ENCODE results near the gene TTLL6. TPM values are rescaled to one million over a fixed set of nuclear protein-coding genes. Genes with fewer than 3 reads are reported as not detected.

Gene TTLL6
- total and polyA plus RNA-seq, 2 of the 8 experiments (the other 6 are each of a cell fraction or from before 2014, with no cell fraction given) = 2.6 to 4.3 TPM

DNA sequence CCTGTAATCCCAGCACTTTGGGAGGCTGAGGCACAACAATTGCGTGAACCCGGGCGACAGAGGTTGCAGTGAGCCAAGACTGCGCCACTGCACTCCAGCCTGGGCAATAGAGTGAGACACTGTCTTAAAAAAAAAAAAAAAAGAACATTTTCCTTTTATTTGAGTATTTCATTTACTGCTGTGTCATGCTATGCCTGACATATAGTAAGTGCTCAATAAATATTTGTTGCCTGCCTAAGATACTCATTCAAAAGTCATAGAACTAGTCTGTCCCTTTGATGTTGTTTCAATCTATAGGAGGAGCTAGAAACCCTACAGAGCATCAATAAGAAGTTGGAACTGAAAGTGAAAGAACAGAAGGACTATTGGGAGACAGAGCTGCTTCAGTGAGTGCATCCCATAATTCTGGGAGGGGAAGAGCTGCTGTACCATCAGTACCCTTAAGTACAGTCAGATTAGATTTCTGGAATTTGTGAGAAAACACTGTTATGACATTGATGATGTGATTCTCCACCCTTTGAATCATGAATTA is 33.8 kb upstream of the TTLL6 start (continued):
- no peak for TF ChIP-seq CTBP2 (IDR thresholded peaks at IDR 0.05; ENCODE audit: borderline replicate concordance, insufficient read depth, insufficient read length, low read length)
- TF ChIP-seq TBP (IDR thresholded peaks at IDR 0.05; ENCODE audit: low read depth, low read length) = no peak
